ENCODE measurements around the gene BRINP1. TPM values are rescaled to one million over a fixed set of nuclear protein-coding genes. Genes with fewer than 3 reads are reported as not detected.
"Not testable (repeated sequence)": the region's sequence is repeated elsewhere in the genome, so short reads cannot be mapped to it uniquely, and the experiment has no call there.

Gene BRINP1
- total and polyA plus RNA-seq, 12 donors, result 0.03 to 4.0 (median 0.30) TPM

DNA sequence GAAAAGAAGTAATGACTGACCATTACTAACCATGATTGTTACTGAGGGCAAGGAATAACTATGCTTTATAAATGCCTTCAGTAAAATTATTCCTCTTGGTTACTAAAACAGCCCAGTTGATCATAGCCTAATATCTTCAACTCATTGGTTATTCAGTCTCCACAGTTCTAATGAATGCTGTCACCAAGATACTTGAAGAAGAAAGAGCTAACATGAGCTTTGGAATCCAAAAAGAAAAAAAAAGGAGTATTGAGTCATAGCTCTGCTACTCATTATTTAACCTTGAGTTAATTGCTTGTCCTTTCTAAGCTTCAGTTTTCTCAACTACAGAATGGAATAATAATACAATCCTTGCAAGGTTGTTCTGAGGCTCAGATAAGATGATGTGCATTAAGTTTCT lies 187.7 kb downstream of the BRINP1 start:
- no peak for ATAC-seq
- intact Hi-C loops (cut with DNase I), result no loop called here
- TF ChIP-seq CTCF (IDR thresholded peaks at IDR 0.05), result no peak

DNA sequence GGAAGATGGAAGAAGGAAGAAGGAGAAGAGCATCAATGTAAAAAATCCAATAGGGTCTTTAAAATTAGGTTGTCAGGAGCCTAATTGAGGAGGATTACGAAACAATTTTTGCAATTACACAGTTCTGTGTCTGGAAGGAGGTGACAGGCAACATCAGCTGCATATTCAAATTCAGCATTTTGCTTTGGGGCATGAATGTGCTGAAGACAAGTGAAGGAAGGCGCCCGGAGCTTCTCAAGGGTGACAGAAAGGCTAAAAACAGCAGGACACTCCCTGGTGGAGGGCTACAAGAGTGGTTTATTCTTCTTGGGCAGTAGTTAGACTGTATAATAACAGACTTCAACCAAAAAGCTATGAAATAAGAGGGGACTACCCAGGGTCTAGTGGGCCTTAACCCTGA lies 188.3 kb downstream of the BRINP1 start:
- H3K27ac ChIP-seq, result no peak overlapping the region
- DNase-seq, result no peak
- WGBS, 2 donors, result 87 to 89% methylated on average over 3 of the region's 3 CpGs
- H3K9me3 ChIP-seq, result no peaks in the 10 kb centered on the region
- no peak overlapping the region for H3K4me3 ChIP-seq
- peaks cover 0 to 3% (median 0%) of the 10 kb centered on the region in 9 donors for H3K4me1 ChIP-seq
- H3K36me3 ChIP-seq, result no peaks in the 10 kb centered on the region
- no peaks in the 10 kb centered on the region for H3K27me3 ChIP-seq
- no peak for TF ChIP-seq CTCF (IDR thresholded peaks at IDR 0.05)
- intact Hi-C loops (cut with DNase I), result no loop called here
- ATAC-seq, result no peak

More for the DNA sequence above, 187.7 kb downstream of the BRINP1 start:
- no peaks in the 10 kb centered on the region for H3K36me3 ChIP-seq
- no peak overlapping the region for H3K4me3 ChIP-seq
- peaks cover 0 to 3% (median 0%) of the 10 kb centered on the region in 9 donors for H3K4me1 ChIP-seq
- H3K9me3 ChIP-seq, result no peaks in the 10 kb centered on the region
- H3K27me3 ChIP-seq, result no peaks in the 10 kb centered on the region
- no peak for DNase-seq
- no peak overlapping the region for H3K27ac ChIP-seq

- Histone ChIP-seq H3K36me3 (no peaks in the 10 kb centered on the region), H3K9me3 (no peaks in the 10 kb centered on the region), H3K4me3 (no peak overlapping the region), H3K27me3 (no peaks in the 10 kb centered on the region), H3K4me1 (peaks cover 0 to 3% (median 0%) of the 10 kb centered on the region in 9 donors), H3K27ac (no peak overlapping the region)
- ATAC-seq, result peak in 1 of 8 donors; percentile 45
- DNase-seq, result no peak
- TF ChIP-seq CTCF (IDR thresholded peaks at IDR 0.05), result no peak
- intact Hi-C loops (cut with DNase I), result no loop called here
- 46 to 50% methylated on average over 3 of the region's 3 CpGs for WGBS, 2 donors
Measured at GRCh38 chr9:119179701-119180100, 189.5 kb downstream of the BRINP1 start.

DNA sequence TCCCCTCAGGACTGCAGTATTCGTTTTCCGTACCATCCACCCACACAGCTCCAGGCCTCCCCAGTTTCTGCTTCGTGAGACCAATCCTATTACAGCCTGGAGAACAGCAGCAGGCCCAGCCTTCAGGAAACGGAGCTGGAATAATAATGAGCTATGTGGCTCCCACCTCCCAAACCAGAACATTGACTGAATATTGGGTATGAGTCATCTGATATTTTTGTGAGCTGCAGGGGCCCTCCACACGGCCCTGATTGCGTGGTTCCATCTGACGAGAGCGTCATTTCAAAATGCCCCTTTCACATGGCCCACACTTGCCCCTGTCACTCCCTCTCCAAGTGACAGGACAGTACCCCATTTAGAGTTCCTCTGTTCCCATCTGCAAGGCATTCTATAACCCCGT lies 192.0 kb downstream of the BRINP1 start:
- intact Hi-C loops (cut with DNase I), result no loop called here
- Histone ChIP-seq H3K4me1 (no peaks in the 10 kb centered on the region), H3K4me3 (no peak overlapping the region), H3K9me3 (no peaks in the 10 kb centered on the region), H3K27ac (no peak overlapping the region), H3K36me3 (no peaks in the 10 kb centered on the region), H3K27me3 (no peaks in the 10 kb centered on the region)
- DNase-seq, result no peak
- TF ChIP-seq CTCF (IDR thresholded peaks at IDR 0.05), result no peak
- 73 to 77% methylated on average over 9 of the region's 9 CpGs for WGBS, 2 donors
- ATAC-seq, result no peak

- no peaks in the 10 kb centered on the region for H3K27me3 ChIP-seq
- H3K36me3 ChIP-seq, result no peaks in the 10 kb centered on the region
- H3K4me3 ChIP-seq, result no peak overlapping the region
- no peak overlapping the region for H3K27ac ChIP-seq
- ATAC-seq (no peak), DNase-seq (no peak)
- 73 to 85% methylated on average over 1 of the region's 1 CpG for WGBS, 2 donors
- intact Hi-C loops (cut with DNase I), result no loop called here
- no peak for TF ChIP-seq CTCF (IDR thresholded peaks at IDR 0.05)
- no peaks in the 10 kb centered on the region for H3K4me1 ChIP-seq
- no peaks in the 10 kb centered on the region for H3K9me3 ChIP-seq
Measured at GRCh38 chr9:119175581-119175980, 193.7 kb downstream of the BRINP1 start.

GRCh38 chr9:119169222-119169621 lies 200.0 kb downstream of the BRINP1 start:
- intact Hi-C loops (cut with DNase I); H3K9me3 ChIP-seq; H3K36me3 ChIP-seq; ATAC-seq; DNase-seq; H3K4me1 ChIP-seq; H3K27ac ChIP-seq; H3K27me3 ChIP-seq: not testable (repeated sequence)
- WGBS, 2 donors, result 20 to 24% methylated on average over 25 to 26 of the region's 27 CpGs
- H3K4me3 ChIP-seq, result peak overlapping the region in 9 of 10 donors; percentile 17 to 49 (median 42)
